NT2/D1 (cell line): ENCODE results near the gene GATB.

Experiments used
- DNase-seq: peaks from one replicate; pipeline ENCODE4 v3.0.0-alpha.2; 2011; ENCODE audit warnings: low read depth, low spot score
- H3K27me3 ChIP-seq: 2 replicates; pipeline ENCODE4 v1.6.0; 2011; ENCODE audit warnings: mild to moderate bottlenecking; ENCODE audit not compliant: insufficient read length, insufficient read depth
- H3K36me3 ChIP-seq: 2 replicates; pipeline ENCODE4 v1.6.1; 2011; ENCODE audit warnings: mild to moderate bottlenecking, low read length, mixed read lengths; ENCODE audit not compliant: insufficient read depth, insufficient read length
- H3K4me1 ChIP-seq: 2 replicates; pipeline ENCODE4 v1.5.1; 2011; ENCODE audit not compliant: insufficient read depth, insufficient read length
- H3K4me3 ChIP-seq: 2 replicates; pipeline ENCODE4 v1.5.1; 2011; ENCODE audit warnings: low read depth; ENCODE audit not compliant: insufficient read length
- H3K9ac ChIP-seq: 2 replicates; pipeline ENCODE4 v1.6.0; 2011; ENCODE audit warnings: low read depth; ENCODE audit not compliant: insufficient read length
- H3K9me3 ChIP-seq: 2 replicates; pipeline ENCODE4 v1.5.1; 2011; ENCODE audit warnings: mild to moderate bottlenecking, low read length; ENCODE audit not compliant: insufficient read depth
- SUZ12 ChIP-seq: IDR thresholded peaks from 2 replicates; pipeline ENCODE4 v1.6.1; 2011; ENCODE audit not compliant: insufficient read length, insufficient read depth; ENCODE audit errors: extremely low read depth
- YY1 ChIP-seq: IDR thresholded peaks from 2 replicates; pipeline ENCODE4 v1.6.1; 2011; ENCODE audit not compliant: insufficient read length, insufficient read depth
- ZNF274 ChIP-seq: IDR thresholded peaks from 2 replicates; pipeline ENCODE4 v1.6.1; 2011; ENCODE audit warnings: mild to moderate bottlenecking, low read depth, low read length

GATB gene

DNA sequence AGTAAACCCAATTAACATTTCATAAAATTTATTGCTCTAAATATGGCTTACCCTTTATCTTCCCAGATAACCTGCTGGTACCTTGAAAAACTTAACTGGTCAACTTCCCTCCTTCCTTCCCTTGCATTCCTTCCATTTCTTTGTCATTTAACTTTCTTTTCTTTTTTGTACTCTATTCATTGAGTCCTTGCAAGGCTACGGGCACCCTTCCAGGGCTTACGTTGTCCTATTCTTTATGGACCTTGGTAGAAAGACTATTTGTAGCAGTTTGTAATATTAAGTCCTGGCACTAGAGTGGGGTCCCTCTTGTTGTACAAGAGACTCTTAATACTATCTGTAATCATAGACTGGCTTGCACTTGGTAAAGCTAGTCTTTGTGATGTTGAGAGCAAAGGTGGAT is 8.0 kb upstream of the GATB start:
- H3K9ac ChIP-seq = no peak overlapping the region
- H3K27me3 ChIP-seq = no peaks in the 10 kb centered on the region
- DNase-seq = no peak
- TF ChIP-seq SUZ12 (no peak), ZNF274 (no peak), YY1 (no peak)
- H3K9me3 ChIP-seq = peaks cover 8% of the 10 kb centered on the region
- no peak overlapping the region for H3K4me3 ChIP-seq
- H3K4me1 ChIP-seq = no peaks in the 10 kb centered on the region
- no peaks in the 10 kb centered on the region for H3K36me3 ChIP-seq

DNA sequence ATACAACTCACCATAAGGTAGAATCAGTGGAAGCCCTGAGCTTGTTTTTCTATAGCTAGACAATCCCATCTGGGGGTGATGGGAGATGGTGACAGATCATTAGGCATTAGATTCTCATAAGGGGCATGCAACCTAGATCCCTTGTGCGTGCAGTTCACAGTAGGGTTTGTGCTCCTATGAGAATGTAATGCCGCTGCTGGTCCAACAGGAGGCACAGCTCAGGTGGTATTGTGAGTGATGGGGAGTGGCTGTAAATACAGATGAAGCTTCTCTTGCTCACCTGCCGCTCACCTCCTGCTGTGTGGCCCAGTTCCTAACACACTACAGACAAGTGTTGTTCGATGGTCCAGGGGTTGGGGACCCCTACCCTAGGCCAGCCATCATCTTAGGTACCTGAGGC is 5.9 kb upstream of the GATB start:
- Histone ChIP-seq H3K27me3 (no peaks in the 10 kb centered on the region), H3K9ac (no peak overlapping the region), H3K9me3 (no peaks in the 10 kb centered on the region), H3K36me3 (no peaks in the 10 kb centered on the region), H3K4me1 (no peaks in the 10 kb centered on the region), H3K4me3 (no peak overlapping the region)
- TF ChIP-seq YY1 = no peak
- no peak for TF ChIP-seq SUZ12
- no peak for TF ChIP-seq ZNF274
- no peak for DNase-seq

DNA sequence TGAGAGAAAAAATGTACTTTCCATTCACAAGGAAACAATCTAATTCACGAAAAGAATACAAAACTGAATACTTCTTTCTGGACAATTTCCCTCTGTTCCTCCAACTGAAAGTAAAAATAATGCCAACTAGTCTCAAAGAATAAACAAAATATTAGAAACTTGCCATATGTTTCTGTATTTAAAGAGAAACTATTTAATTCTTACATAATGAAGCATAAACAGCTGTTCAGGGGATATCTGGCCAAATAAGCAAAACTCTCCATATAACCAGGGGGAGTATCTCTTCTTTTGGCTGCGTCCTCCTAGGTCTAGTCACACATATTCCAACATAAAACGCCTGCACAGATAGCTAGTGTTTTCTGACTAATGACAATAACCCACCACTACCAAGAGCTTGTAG is 805 bp downstream of the GATB start:
- H3K9ac ChIP-seq = peak overlapping the region; percentile 85
- no peak for DNase-seq
- no peaks in the 10 kb centered on the region for H3K27me3 ChIP-seq
- H3K4me3 ChIP-seq = peak overlapping the region; percentile 93
- H3K9me3 ChIP-seq = no peaks in the 10 kb centered on the region
- no peak for TF ChIP-seq ZNF274
- no peak for TF ChIP-seq YY1
- H3K36me3 ChIP-seq = peaks cover 18% of the 10 kb centered on the region
- no peaks in the 10 kb centered on the region for H3K4me1 ChIP-seq

DNA sequence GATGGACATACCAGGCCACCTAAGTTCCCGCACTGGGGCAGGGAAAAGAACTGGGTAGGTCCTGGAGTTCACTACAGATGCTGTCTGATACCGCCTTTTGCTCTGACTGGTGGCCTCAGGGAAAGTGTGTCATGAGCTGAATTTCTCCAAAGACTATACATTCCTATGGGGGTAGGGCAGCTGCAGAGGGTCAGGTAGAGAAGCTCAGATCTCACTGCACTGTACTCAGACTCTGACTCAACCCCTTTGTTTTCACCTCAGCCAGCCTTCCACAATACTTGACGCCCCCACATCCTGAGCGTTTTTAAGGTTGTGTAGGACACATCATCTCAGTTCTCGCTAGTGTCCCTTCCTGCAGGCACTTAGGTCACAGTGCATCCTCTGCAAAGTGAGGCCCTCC is 7.8 kb downstream of the GATB start:
- H3K27me3 ChIP-seq = no peaks in the 10 kb centered on the region
- no peak overlapping the region for H3K4me3 ChIP-seq
- DNase-seq = no peak
- peaks cover 18% of the 10 kb centered on the region for H3K36me3 ChIP-seq
- H3K9ac ChIP-seq = no peak overlapping the region
- H3K9me3 ChIP-seq = no peaks in the 10 kb centered on the region
- TF ChIP-seq SUZ12 (no peak), YY1 (no peak), ZNF274 (no peak)
- peaks cover 2% of the 10 kb centered on the region for H3K4me1 ChIP-seq

- no peak overlapping the region for H3K4me3 ChIP-seq
These were observed 10.7 kb downstream of the GATB start for GRCh38 chr4:151750156-151750555.

DNA sequence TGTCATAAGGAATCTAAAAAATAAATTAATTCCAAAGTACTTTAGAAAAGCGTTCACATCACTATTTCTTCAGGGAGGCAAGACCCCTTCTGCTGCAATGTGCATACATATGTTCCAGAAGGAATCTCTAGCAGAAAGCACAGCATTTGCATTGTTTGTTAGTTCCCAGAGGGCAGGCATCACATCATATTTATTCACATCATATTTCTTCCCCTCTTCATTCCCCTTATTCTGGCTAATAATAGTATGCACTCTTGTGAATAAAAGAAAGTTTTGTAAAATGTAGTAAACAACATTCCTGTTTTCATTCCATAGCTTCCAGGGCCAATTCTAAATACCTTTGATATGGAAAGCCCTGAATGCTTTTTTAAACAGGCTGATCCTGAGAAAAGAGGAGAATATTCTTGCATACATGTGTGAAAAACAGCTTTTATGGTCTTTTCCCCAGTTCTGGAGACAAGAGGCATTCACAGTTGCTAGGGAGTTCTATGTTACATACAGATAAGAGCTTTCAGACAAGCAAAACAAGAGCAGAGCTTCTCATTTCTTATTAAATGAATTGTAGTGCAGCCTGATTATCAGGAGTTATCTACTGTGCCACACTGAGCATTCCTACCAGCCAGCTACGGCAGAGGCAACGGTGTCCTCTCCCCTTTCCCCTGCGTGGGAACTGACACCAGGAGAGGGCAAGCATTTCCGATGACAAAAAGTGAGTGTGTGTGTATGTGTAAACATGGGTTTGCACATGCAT is 15.2 kb downstream of the GATB start:
- no peak for DNase-seq
- Histone ChIP-seq H3K27me3 (no peaks in the 10 kb centered on the region), H3K9me3 (no peaks in the 10 kb centered on the region), H3K4me1 (no peaks in the 10 kb centered on the region), H3K4me3 (no peak overlapping the region), H3K36me3 (no peaks in the 10 kb centered on the region), H3K9ac (no peak overlapping the region)
- TF ChIP-seq SUZ12 = no peak
- TF ChIP-seq ZNF274 = no peak
- TF ChIP-seq YY1 = no peak

More at GRCh38 chr4:151750156-151750555, 10.7 kb downstream of the GATB start:
- no peak for TF ChIP-seq YY1
- TF ChIP-seq SUZ12 = no peak
- TF ChIP-seq ZNF274 = no peak
- H3K9me3 ChIP-seq = no peaks in the 10 kb centered on the region
- H3K4me1 ChIP-seq = peaks cover 2% of the 10 kb centered on the region
- no peak for DNase-seq
- H3K27me3 ChIP-seq = no peaks in the 10 kb centered on the region
- H3K9ac ChIP-seq = no peak overlapping the region
- peaks cover 4% of the 10 kb centered on the region for H3K36me3 ChIP-seq

DNA sequence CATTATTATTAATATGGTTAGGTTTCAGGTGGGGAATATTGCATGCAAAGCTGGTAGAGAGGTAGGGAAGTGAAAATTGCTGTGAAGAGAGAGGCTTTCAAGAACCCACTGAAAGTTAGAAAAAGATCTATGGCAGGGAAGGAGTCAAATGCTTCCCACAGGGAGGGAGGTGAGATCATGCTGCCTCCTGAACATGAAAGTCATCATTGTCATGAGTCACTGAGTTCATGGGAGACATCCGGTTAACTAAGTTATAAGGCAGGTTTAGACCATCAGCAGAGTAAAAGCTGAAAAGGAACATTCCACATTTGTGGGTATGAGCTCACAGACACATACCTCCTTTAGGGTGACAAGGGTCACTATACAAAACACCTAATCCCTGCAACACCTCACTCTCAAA is 16.2 kb downstream of the GATB start:
- no peaks in the 10 kb centered on the region for H3K36me3 ChIP-seq
- H3K4me3 ChIP-seq = no peak overlapping the region
- no peak overlapping the region for H3K9ac ChIP-seq
- TF ChIP-seq YY1 (no peak), SUZ12 (no peak), ZNF274 (no peak)
- no peaks in the 10 kb centered on the region for H3K4me1 ChIP-seq
- H3K27me3 ChIP-seq = no peaks in the 10 kb centered on the region
- no peaks in the 10 kb centered on the region for H3K9me3 ChIP-seq
- DNase-seq = no peak

DNA sequence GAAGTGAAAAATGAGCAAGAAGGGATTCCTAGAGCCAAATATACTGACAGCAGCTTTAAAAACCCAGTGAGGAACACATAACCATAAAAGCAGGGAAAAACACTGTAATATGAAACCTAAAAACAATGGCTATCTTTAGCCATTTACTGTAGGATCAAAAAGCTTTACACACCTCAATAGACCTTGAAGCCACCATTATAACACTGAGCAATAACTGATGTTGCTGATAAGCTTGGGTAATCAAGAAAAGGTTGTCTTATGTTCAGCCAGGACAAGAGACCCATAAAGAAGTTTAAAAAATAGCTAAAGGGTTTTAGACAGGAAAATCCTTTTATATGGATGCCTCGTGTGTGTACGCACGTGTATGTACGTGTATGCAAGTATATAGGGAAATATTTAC is 16.9 kb downstream of the GATB start:
- TF ChIP-seq SUZ12 = no peak
- TF ChIP-seq YY1 = no peak
- no peak for TF ChIP-seq ZNF274
- Histone ChIP-seq H3K4me3 (no peak overlapping the region), H3K4me1 (no peaks in the 10 kb centered on the region), H3K27me3 (no peaks in the 10 kb centered on the region), H3K9ac (no peak overlapping the region), H3K9me3 (no peaks in the 10 kb centered on the region), H3K36me3 (no peaks in the 10 kb centered on the region)
- DNase-seq = no peak
